ENCODE data around the gene WDR64.

GRCh38 chr1:241834733-241835377 lies 182.8 kb downstream of the WDR64 start:
- TF ChIP-seq CTCF (conservative IDR thresholded peaks at IDR 0.05; ENCODE audit: low read depth in 2 of 2) (peak; percentile 68 to 71), EZH2 (IDR thresholded peaks at IDR 0.05; ENCODE audit: low read depth, unreplicated experiment) (no peak), POLR2AphosphoS5 (IDR thresholded peaks at IDR 0.05; ENCODE audit: low read depth) (no peak)
